Astrocyte of the spinal cord (primary cell): ENCODE data around the gene RREB1.
"Not testable (repeated sequence)": the region's sequence is repeated elsewhere in the genome, so short reads cannot be mapped to it uniquely, and the experiment has no call there.

ENCODE experiments used
- DNase-seq: peaks from one replicate; pipeline ENCODE4 v3.0.0; 2011; ENCODE audit warnings: low read depth, low spot score
- H3K4me3 ChIP-seq: 2 replicates; pipeline ENCODE4 v1.5.1; 2011; ENCODE audit warnings: low read depth, mild to moderate bottlenecking, low read length, moderate library complexity
- CTCF ChIP-seq: IDR thresholded peaks from 2 replicates; pipeline ENCODE4 v1.5.1; 2012; ENCODE audit warnings: low read depth, mild to moderate bottlenecking, low read length, inconsistent platforms
- in situ Hi-C: cut with HindIII; loops from 2 replicates; pipeline ENCODE4 v1.10.0; 2017; ENCODE audit warnings: low sequenced_read_pairs

RREB1 gene

GRCh38 chr6:7268362-7268761 lies 160.6 kb downstream of the RREB1 start:
- H3K4me3 ChIP-seq: no peak overlapping the region
- in situ Hi-C loops: no loop called here
- no peak for DNase-seq
- no peak for TF ChIP-seq CTCF

- H3K4me3 ChIP-seq: no peak overlapping the region
- in situ Hi-C loops: no loop called here
- no peak for TF ChIP-seq CTCF
- no peak for DNase-seq
These were observed 161.2 kb downstream of the RREB1 start for GRCh38 chr6:7268816-7269555.

- no peak for TF ChIP-seq CTCF
- in situ Hi-C loops: no loop called here
- no peak for DNase-seq
- H3K4me3 ChIP-seq: no peak overlapping the region
These were observed 162.1 kb downstream of the RREB1 start for GRCh38 chr6:7269816-7270215.

DNA sequence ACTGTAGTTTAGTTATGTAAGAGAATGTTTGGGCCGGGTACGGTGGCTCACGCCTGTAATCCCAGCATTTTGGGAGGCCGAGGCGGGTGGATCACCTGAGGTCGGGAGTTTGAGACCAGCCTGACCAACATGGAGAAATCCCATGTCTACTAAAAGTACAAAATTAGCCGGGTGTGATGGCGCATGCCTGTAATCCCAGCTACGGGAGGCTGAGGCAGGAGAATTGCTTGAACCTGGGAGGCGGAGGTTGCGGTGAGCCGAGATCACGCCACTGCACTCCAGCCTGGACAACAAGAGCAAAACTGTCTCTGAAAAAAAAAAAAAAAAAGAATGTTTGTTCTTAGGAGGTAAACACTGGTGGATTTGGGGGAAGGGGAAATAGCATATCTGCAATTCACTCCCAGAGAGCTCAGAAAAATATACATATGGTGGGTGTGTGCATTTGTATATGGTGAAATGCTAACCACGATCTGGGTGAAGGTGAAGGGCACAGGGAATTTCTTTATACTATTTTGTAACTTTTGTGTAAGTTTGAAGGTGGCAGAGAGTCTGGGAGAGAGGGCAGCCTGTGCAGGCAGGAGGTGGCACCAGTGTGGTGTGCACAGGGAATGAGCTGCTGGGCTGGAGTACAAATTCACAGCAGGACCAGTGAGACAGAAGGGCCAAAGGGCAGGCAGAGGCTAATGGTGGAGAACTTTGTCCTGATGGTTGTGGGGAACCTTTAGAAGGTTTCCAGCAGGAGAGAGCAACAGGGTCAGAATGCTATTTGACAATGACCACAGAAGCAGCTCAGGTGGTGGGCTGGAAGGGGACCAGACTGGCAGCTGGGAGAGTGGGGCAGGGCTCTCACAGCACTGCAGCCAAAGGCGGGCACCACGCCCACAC lies 162.8 kb downstream of the RREB1 start:
- no peak for DNase-seq
- in situ Hi-C loops: no loop called here
- no peak overlapping the region for H3K4me3 ChIP-seq
- TF ChIP-seq CTCF: no peak

DNA sequence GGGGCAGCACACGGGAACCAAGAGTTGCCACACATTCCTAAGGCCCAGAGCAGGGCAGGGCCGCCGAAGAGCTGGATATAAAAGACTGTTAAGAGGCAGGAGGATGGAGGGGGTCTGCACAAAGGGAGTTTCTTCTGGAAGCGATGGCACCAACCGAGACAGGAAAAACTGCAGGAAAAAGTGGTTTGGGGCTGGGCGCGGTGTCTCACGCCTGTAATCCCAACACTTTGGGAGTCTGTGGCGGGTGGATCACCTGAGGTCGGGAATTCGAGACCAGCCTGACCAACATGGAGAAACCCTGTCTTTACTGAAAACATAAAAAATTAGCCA lies 163.4 kb downstream of the RREB1 start:
- no peak for DNase-seq
- no peak for TF ChIP-seq CTCF
- in situ Hi-C loops: no loop called here
- no peak overlapping the region for H3K4me3 ChIP-seq

GRCh38 chr6:7273709-7274108 lies 165.9 kb downstream of the RREB1 start:
- TF ChIP-seq CTCF: no peak
- in situ Hi-C loops: no loop called here
- H3K4me3 ChIP-seq: no peak overlapping the region

DNA sequence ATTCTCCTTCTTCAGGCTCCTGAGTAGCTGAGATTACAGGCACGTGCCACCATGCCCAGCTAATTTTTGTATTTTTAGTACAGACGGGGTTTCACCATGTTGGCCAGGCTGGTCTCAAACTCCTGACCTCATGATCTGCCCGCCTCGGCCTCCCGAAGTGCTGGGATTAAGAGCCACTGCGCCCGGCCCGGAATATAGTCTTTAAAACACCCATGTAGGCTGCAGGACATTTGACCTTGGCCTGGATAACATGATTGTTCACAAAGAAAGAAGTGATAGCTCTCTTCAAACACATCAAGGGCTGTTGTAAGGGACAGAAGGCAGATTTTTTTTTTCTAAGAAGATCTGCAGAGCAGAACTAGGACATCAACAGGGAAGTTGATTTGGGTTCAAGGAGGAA lies 166.8 kb downstream of the RREB1 start:
- DNase-seq, H3K4me3 ChIP-seq, in situ Hi-C loops: not testable (repeated sequence)

More at GRCh38 chr6:7273709-7274108, 165.9 kb downstream of the RREB1 start:
- DNase-seq: no peak
